Caco-2 (cell line): ENCODE data around the gene RNF121. TPM values are rescaled to one million over a fixed set of nuclear protein-coding genes. Genes with fewer than 3 reads are reported as not detected.

Experiments
- BruUV-seq: library from RNA; stranded (reverse); fragments of 400-500 nt; replicated peaks from 2 replicates; lab custom pipeline; 2021; lab: Mats Ljungman, UMichigan
- CTCF ChIA-PET: fragments of 300-600 bp; sonication (Branson Sonifier 250); formaldehyde crosslinking; loops from one replicate; lab custom pipeline; 2022; ENCODE audit warnings: antibody characterized with exemption; lab: Charles Lee
- POLR2A ChIA-PET: fragments of 300-600 bp; sonication (Branson Sonifier 250); formaldehyde crosslinking; loops from one replicate; lab custom pipeline; 2022; ENCODE audit warnings: antibody characterized with exemption; lab: Charles Lee
- DNase-seq, 2 experiments: peaks; one replicate each; pipeline versions ENCODE4 v3.0.0 to v3.0.0-alpha.2; 2020 to 2022
- H3K27me3 ChIP-seq: replicated peaks from 2 replicates; pipeline ENCODE4 v1.6.0; 2011; ENCODE audit warnings: low read length; ENCODE audit not compliant: control insufficient read depth, insufficient read depth
- H3K36me3 ChIP-seq: 2 replicates; pipeline ENCODE4 v1.5.1; 2011; ENCODE audit warnings: low read length; ENCODE audit not compliant: control insufficient read depth, insufficient read depth
- H3K4me1 ChIP-seq: fragments of 250-450 bp; sonication (Bioruptor Pico); 2 replicates; pipeline ENCODE4 v1.5.1; 2020; ENCODE audit warnings: mild to moderate bottlenecking
- H3K4me3 ChIP-seq: 2 replicates; pipeline ENCODE4 v1.5.1; 2011; ENCODE audit warnings: low read depth, mild to moderate bottlenecking, control low read depth, low read length
- H3K9me3 ChIP-seq: fragments of 250-450 bp; sonication (Bioruptor Pico); 2 replicates; pipeline ENCODE4 v1.5.1; 2020; ENCODE audit warnings: mild to moderate bottlenecking, moderate library complexity
- H3K27ac Mint-ChIP-seq: one replicate; pipeline ENCODE4 v1.8.0; 2022; ENCODE audit warnings: mixed read lengths; ENCODE audit not compliant: unreplicated experiment
- H3K27me3 Mint-ChIP-seq: one replicate; pipeline ENCODE4 v1.8.0; 2022; ENCODE audit warnings: mixed read lengths; ENCODE audit not compliant: insufficient read depth, unreplicated experiment
- H3K36me3 Mint-ChIP-seq: one replicate; pipeline ENCODE4 v1.8.0; 2022; ENCODE audit warnings: mild to moderate bottlenecking, mixed read lengths; ENCODE audit not compliant: insufficient read depth, unreplicated experiment
- H3K4me1 Mint-ChIP-seq: one replicate; pipeline ENCODE4 v1.8.0; 2022; ENCODE audit warnings: low read depth, mixed read lengths; ENCODE audit not compliant: unreplicated experiment
- H3K4me3 Mint-ChIP-seq: one replicate; pipeline ENCODE4 v1.8.0; 2022; ENCODE audit warnings: mild to moderate bottlenecking, moderate library complexity, mixed read lengths; ENCODE audit not compliant: unreplicated experiment
- H3K9me3 Mint-ChIP-seq: one replicate; pipeline ENCODE4 v1.8.0; 2022; ENCODE audit warnings: mixed read lengths; ENCODE audit not compliant: unreplicated experiment
- CTCF ChIP-seq, 2 experiments: fragments of 200-600 bp in 1 of 2; IDR thresholded peaks; 1 replicate in 1 of 2; 2 replicates in 1 of 2; pipeline versions ENCODE4 v1.5.1 to v1.8.0; 2011 to 2022; ENCODE audit warnings: antibody characterized with exemption in 1 of 2, control low read depth in 1 of 2, inconsistent platforms in 1 of 2, low read depth in 1 of 2, low read length in 1 of 2, mild to moderate bottlenecking in 1 of 2, moderate library complexity in 1 of 2; ENCODE audit not compliant: insufficient read depth in 1 of 2, severe bottlenecking in 1 of 2, unreplicated experiment in 1 of 2
- intact Hi-C: fragments of 100-400 bp; cut with micrococcal nuclease; formaldehyde crosslinking; loops from one replicate; pipeline ENCODE4 v1.10.0; 2022; ENCODE audit not compliant: unreplicated experiment
- total RNA-seq: library from RNA; stranded (reverse); gene quantifications from 2 replicates; pipeline ENCODE4 v1.2.3, GENCODE V29; 2022

The RNF121 gene
- total RNA-seq, 1 experiment from 2014 or later = 146 TPM

GRCh38 chr11:72013765-72014711, 85.2 kb downstream of the RNF121 start:
- Mint-ChIP-seq H3K27me3 (no peaks in the 10 kb centered on the region), H3K9me3 (no peaks in the 10 kb centered on the region), H3K4me1 (no peaks in the 10 kb centered on the region), H3K27ac (peak overlapping the region; percentile 33), H3K36me3 (peaks cover 98% of the 10 kb centered on the region), H3K4me3 (no peak overlapping the region)
- Histone ChIP-seq H3K4me1 (no peaks in the 10 kb centered on the region), H3K36me3 (peaks cover 42% of the 10 kb centered on the region), H3K27me3 (no peaks in the 10 kb centered on the region), H3K4me3 (no peak overlapping the region), H3K9me3 (no peaks in the 10 kb centered on the region)
- ChIA-PET POLR2A (no interaction called here), CTCF (interaction anchor here (5.3 kb wide), 1 partner anchor 12 kb away, joined by 43 read pairs; no protein-coding TSS in a partner anchor)
- no TSS peak for BruUV-seq
- TF ChIP-seq CTCF (IDR thresholded peaks at IDR 0.05; ENCODE audit: insufficient read depth in 1 of 2, low read depth in 1 of 2, low read length in 1 of 2, severe bottlenecking in 1 of 2, unreplicated experiment in 1 of 2) = no peak
- DNase-seq = peak in 1 of 2 experiments; percentile 38
- intact Hi-C loops = no loop called here

- Histone ChIP-seq H3K9me3 (no peaks in the 10 kb centered on the region), H3K36me3 (peaks cover 44% of the 10 kb centered on the region), H3K27me3 (no peaks in the 10 kb centered on the region), H3K4me3 (no peak overlapping the region), H3K4me1 (no peaks in the 10 kb centered on the region)
- H3K36me3 Mint-ChIP-seq = peaks cover 98% of the 10 kb centered on the region
- ChIA-PET CTCF (interaction anchor here (0.5 to 5.3 kb wide), 6 partner anchors 11 to 416 kb away, joined by 3 to 43 read pairs (median 6); no protein-coding TSS in a partner anchor), POLR2A (interaction anchor here (0.5 kb wide), 1 partner anchor 34 kb away, joined by 3 read pairs; no protein-coding TSS in a partner anchor)
- TSS peak; percentile 39 for BruUV-seq
- no peak for TF ChIP-seq CTCF (IDR thresholded peaks at IDR 0.05; ENCODE audit: insufficient read depth in 1 of 2, low read depth in 1 of 2, low read length in 1 of 2, severe bottlenecking in 1 of 2, unreplicated experiment in 1 of 2)
- intact Hi-C loops = no loop called here
- DNase-seq = no peak
- H3K4me1 Mint-ChIP-seq = no peaks in the 10 kb centered on the region
- H3K4me3 Mint-ChIP-seq = no peak overlapping the region
- no peaks in the 10 kb centered on the region for H3K27me3 Mint-ChIP-seq
- no peaks in the 10 kb centered on the region for H3K9me3 Mint-ChIP-seq
- peak overlapping the region; percentile 33 for H3K27ac Mint-ChIP-seq
These were observed 86.0 kb downstream of the RNF121 start for GRCh38 chr11:72014761-72015320.

- no peaks in the 10 kb centered on the region for H3K4me1 Mint-ChIP-seq
- no peaks in the 10 kb centered on the region for H3K9me3 ChIP-seq
- intact Hi-C loops = no loop called here
- TF ChIP-seq CTCF (IDR thresholded peaks at IDR 0.05; ENCODE audit: insufficient read depth in 1 of 2, low read depth in 1 of 2, low read length in 1 of 2, severe bottlenecking in 1 of 2, unreplicated experiment in 1 of 2) = peak; percentile 63 to 89
- ChIA-PET POLR2A (no interaction called here), CTCF (interaction anchor here (0.5 to 5.3 kb wide), 12 partner anchors 10 to 415 kb away, joined by 3 to 43 read pairs (median 4); no protein-coding TSS in a partner anchor)
- no TSS peak for BruUV-seq
- no peaks in the 10 kb centered on the region for H3K9me3 Mint-ChIP-seq
- H3K36me3 Mint-ChIP-seq = peaks cover 99% of the 10 kb centered on the region
- H3K27me3 ChIP-seq = no peaks in the 10 kb centered on the region
- H3K27ac Mint-ChIP-seq = peak overlapping the region; percentile 33
- no peak overlapping the region for H3K4me3 Mint-ChIP-seq
- H3K27me3 Mint-ChIP-seq = no peaks in the 10 kb centered on the region
- H3K4me1 ChIP-seq = no peaks in the 10 kb centered on the region
- peak; percentile 76 to 80 for DNase-seq
- H3K4me3 ChIP-seq = no peak overlapping the region
- peaks cover 42% of the 10 kb centered on the region for H3K36me3 ChIP-seq
These were observed 86.7 kb downstream of the RNF121 start for GRCh38 chr11:72015511-72016061.
